PC-9 (cell line): ENCODE results near the gene PPP2R5B.

Source experiments
- EZH2 ChIP-seq: fragments of 200-600 bp; sonication (generic); IDR thresholded peaks from 2 replicates; pipeline ENCODE4 v1.8.0; 2017; ENCODE audit warnings: antibody characterized with exemption, low read depth
- TF ChIP-seq, protein P1 (sequence below): fragments of 200-600 bp; sonication (generic); conservative IDR thresholded peaks from 2 replicates; pipeline ENCODE4 v1.6.1; 2017; ENCODE audit warnings: mixed run types, antibody characterized with exemption, mild to moderate bottlenecking, moderate library complexity

DNA sequence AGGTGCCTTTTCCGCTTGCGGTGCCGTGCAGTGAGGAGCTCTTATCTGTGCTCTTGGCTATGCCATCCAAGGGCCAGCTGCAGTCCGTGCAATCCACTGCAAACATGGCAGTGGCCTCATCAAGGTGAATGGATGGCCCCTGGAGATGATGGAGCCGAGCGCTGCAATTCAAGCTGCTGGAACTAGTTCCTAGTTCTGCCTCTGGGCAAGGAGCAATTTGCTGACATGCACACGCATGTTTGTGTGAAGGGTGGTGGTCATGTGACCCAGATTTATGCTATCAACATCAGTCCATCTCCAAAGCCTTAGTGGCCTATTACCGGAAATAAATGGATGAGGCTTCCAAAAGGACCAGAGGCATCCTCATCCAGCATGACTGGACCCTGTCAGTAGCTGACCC, 43.0 kb upstream of the PPP2R5B start:
- TF ChIP-seq, protein P1, sequence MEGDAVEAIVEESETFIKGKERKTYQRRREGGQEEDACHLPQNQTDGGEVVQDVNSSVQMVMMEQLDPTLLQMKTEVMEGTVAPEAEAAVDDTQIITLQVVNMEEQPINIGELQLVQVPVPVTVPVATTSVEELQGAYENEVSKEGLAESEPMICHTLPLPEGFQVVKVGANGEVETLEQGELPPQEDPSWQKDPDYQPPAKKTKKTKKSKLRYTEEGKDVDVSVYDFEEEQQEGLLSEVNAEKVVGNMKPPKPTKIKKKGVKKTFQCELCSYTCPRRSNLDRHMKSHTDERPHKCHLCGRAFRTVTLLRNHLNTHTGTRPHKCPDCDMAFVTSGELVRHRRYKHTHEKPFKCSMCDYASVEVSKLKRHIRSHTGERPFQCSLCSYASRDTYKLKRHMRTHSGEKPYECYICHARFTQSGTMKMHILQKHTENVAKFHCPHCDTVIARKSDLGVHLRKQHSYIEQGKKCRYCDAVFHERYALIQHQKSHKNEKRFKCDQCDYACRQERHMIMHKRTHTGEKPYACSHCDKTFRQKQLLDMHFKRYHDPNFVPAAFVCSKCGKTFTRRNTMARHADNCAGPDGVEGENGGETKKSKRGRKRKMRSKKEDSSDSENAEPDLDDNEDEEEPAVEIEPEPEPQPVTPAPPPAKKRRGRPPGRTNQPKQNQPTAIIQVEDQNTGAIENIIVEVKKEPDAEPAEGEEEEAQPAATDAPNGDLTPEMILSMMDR = no peak
- TF ChIP-seq EZH2 = no peak
